TTC549 (cell line): ENCODE results near the gene ZC3H7A.

Source experiments
- FAIRE-seq: peaks from 2 replicates; lab custom pipeline; 2012; peaks lifted over from hg19 to GRCh38; lab: Jason Lieb, UNC

ZC3H7A gene

DNA sequence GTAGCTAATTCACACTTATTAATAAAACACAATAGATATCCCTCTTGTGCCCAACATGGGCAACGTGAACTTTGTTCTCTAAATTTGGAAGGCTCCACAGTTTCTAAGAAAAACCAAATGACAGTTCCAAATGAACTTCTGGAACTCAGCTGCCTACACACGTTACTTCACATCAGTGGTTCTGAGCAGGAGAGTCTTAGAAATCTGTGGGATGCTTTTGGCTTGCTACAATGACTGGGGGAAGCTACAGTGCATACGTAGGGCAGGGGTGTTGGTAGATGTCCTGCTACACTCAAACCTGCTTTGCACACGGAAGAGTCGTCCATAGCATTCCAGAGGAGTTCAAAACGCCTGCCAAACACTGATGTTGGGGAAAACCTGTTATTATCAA lies 62.4 kb downstream of the ZC3H7A start:
- FAIRE-seq, result no peak

DNA sequence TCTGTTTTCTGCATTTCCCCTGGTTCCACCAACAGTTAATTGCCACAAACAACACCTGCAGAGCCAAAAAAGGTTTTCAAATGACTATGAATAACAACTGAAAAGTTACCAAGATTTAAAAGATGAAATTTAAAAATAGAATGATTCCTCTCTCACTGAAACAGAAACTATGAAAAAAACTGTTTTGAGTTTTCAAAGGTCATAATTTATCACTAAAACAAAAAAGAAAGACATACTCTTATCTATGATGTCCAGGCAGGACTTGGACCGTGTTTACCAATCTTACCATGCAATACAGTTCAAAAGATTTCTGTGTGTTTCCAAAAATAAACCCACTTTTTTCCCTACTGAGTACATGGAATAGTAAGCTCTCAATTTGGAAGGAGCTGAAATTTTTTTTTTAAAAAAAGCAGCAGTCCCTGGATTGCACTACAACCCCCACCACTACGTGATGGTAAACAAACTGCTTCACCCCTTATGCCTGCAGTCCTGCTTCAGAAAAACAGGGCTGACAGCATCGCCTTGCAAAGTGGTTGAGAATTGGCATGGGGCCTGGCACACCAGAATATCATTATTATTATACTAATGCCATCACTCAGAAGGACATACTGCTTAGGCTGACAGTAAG lies 62.9 kb downstream of the ZC3H7A start:
- no peak for FAIRE-seq

DNA sequence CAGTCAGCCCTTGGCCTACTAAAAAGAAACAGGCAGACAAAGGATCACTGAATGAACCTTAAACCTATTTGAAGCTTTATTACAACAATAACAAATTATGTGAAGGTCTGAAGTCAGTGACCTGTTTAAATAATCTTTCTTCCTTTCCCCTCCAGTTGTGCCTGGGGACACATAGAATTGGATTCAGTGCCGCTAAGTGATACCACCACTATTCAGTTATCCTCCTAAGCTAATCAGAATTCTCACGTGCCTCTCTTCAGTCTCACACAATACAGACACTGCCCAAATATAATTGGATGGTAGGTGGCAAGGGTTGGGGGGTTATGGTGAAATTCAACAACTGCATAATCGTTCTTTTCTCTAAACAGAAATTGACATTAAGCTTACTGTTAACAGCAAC lies 65.8 kb downstream of the ZC3H7A start:
- no peak for FAIRE-seq

DNA sequence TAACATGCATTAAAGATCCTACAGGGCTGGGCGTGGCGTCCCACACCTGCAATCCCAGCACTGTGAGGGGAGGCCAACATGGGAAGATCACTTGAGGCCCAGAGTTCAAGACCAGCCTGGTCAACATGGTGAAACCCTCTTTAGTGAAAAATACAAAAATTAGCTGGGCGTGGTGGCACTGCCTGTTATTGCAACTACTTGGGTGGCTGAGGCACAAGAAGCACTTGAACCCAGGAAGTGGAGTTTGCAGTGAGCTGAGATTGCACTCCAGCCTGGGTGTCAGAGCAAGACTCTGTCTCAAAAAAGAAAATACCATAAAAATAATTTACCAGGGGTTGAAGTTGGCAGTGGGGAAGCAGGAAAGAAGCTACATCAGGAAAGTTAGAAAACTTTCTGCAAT lies 67.3 kb downstream of the ZC3H7A start:
- FAIRE-seq, result no peak

DNA sequence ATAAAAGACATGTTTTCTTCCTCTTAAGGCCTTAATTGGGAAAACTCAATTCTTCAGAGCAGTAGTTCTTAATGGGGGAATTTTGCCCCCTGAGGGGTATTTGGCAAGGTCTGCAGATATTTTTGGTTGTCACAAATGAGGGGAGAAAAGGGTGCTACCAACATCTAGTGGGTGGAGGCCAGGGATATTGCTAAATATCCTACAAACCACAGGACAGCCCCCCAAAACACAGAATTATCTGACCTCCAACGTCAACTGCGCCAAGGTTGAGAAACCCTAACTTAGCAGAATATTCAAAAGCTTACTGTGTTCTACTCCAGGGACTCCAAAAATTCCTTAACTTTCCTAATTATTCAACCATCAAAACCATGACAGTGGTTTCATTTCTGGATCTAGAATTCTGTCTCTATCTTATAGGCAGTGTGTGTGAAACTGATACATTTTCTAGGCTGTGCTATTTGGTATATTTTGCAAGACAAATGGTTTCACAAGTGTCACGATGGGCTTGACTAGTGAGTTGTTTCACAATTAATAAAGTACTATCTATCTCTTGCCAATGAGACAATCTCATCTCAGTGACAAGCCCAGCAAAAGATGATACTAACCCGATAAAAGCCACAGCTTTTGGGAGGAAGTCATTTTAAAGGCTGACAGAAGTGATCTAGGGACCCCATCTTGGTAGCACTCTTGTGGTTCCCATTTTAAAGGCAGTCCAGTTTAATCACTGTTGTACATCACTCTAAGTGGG lies 69.1 kb downstream of the ZC3H7A start:
- no peak for FAIRE-seq

DNA sequence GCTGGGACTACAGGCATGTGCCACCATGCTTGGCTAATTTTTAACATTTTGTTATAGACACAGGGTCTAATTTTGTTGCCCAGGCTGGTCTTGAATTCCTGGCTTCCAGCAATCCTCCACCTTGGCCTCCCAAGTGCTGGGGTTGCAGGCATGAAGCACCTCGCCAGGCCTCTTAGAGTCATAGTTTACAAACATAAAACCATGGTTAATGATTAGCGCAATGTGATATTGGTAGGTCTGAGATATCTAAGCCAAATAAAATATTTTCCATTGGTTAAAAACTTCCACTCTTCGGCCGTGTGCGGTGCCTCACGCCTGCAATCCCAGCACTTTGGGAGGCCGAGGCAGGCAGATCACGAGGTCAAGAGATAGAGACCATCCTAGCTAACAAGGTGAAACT lies 71.0 kb downstream of the ZC3H7A start:
- FAIRE-seq, result no peak

DNA sequence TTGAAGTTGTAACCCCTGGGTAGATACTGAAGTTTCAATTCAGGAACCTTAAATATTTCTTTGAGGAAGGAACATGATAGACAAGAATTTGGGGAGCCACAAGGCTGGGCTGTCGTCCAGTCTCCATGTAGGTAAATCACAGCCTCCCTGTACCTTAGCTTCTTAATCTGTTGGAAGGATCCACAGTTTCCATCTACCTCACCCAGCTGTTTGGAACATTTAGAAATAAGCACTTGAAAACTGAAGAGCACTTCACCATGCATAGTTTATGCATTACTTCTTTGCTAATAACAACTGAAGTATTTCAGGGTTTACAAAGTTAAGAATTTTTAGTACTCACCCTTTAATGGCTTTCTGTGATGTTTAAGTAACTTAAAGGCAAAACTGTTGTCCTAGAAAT lies 71.6 kb downstream of the ZC3H7A start:
- FAIRE-seq, result no peak

DNA sequence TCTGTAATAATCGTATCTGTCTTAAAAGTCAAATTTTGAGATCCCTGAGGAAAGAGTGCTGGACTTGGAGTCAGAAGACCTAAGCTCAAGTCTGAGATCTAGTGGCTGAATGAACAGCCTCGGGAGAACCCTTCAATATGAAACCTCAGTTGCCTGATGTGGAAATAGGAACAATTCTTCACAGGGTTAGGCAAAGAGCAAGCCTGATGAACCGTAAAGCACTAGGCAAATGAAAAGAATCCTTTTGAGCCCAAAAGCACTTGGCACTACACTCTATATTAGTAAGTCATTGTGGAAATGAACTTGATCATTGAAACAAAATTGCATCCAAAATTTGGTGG lies 74.6 kb downstream of the ZC3H7A start:
- FAIRE-seq, result no peak

DNA sequence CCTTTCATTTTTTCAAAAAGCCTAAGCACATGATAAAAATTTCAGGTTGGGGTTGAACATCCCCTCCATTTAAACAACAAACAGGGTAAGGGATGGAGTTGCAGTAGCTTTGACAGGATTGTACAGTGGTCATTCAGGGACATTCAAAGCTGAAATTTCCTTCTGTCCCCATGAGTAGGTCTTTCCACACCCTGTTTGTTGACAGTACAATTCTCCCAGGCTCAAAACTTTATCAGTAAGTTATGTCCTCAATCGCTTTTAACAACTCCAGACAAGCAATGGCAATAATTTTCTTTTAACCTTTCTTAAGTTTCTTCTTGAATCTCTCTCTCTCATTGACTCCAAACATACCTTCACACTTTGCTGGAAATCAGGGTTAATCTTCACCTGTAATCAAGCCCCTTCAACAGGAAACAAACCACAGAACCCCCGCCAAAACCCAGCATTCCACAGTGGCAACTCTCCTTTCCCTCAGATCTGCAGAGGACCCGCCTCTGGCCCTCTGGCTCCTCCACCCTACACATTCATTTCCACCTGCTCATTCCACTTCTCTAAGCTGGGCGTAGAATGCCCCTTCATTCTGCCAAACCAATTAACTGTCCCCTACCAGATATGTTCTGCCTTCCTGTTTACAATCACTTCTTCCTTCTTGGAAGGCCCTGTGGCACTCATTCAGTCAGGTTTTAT lies 75.1 kb downstream of the ZC3H7A start:
- FAIRE-seq, result no peak

DNA sequence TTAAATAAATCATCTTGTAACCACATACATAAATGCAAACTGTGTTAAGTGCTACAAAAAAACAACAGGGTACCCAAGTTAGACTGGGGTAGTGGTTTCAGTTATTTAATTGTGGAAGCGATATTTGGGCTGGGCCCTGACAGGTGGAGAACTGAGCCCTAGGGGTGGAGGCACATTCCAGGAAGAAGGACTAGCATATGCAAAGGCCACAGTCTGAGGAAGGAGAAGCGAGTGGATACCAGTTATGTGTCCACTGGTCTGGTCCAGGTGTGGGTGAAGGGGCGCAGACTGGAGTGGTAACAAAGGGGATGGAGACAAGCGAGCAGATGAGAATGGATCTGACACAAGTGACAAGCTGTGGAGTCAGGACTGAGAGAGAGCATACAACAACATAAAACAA lies 77.3 kb downstream of the ZC3H7A start:
- FAIRE-seq, result no peak

DNA sequence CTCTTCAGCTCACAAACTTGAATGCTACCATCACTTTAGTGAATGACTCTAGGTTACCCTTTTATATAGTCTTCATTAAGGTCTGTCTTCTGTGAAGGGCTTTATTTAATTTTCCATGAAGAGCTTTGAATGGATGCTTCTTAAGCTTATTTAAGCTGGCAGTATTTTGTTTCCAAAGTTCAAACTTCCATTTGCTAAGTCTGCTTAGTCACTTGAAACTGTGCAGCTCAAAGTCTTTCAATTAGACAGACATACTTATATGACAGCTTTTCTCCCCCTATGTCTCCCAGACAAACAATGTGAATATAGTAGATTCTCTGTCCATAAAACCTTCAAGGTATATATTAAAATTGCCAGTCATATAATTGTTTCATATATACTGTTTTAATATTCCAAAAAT lies 77.9 kb downstream of the ZC3H7A start:
- FAIRE-seq, result no peak

DNA sequence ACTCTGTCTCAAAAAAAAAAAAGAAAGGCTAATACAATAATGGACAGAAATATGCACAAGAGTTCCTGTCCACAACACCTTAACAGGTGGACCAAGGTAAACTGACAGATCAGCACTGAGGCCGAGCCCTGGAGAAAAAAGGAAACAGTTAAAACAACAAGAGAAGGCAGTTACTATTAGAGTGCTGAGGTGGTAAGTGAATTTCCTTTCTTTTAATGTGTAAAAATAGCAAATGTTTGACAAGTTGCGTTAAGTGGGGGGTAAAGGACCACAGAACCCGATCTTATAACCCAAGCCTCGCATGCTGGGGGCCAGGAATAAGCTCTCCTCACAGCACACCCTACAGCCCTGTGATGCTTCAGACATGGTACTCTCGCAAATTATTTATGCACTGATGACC lies 79.2 kb downstream of the ZC3H7A start:
- no peak for FAIRE-seq

DNA sequence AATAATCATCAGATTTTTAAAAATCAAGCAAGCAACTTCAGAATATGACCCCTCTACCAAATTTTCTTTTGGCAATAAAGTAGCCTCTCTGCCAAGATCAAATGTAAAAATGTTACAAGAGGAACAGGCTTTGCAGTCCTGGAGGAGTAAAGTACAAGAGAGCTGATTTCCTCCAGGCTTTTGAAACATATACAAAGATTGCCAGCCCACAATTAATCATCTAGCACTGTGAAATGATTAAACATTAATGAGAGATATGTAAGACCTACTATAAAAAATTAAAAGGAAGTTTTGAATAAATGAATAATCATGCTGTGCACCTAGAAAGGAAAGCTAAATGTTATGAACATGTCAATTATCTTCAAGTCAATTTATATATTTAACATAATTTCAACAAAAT lies 80.7 kb downstream of the ZC3H7A start:
- no peak for FAIRE-seq

DNA sequence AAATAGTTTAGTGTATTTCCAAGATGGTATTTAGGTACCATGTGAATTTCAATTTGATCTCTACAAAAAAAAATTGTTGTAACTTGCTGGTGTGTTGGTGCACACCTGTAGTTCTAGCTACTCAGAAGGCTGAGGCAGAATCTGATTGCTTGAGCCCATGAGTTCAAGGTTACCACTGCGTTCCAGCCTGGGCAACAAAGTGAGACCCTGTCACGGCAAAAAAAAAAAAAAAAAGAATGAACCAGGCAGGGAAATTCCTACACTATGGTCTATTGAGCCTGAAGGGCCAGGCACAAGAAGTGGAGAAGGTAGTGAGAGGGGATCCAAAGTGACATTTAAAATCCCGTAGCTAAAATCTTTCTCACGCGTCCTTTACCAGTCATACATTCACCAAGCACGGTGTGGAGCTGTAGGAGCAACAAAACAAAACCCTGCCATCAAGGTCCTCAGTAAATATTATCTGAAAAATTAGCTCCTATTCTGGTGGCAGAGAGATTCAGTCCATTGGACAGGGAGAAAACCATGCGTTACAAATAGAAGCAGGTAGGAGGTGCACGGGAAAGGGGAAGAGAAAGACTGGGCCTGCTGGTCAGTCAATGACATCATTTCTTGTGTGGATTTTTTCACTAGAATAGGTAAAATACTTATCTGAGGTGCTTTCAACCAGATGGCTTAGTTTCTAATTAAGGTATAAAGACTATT lies 81.7 kb downstream of the ZC3H7A start:
- no peak for FAIRE-seq

DNA sequence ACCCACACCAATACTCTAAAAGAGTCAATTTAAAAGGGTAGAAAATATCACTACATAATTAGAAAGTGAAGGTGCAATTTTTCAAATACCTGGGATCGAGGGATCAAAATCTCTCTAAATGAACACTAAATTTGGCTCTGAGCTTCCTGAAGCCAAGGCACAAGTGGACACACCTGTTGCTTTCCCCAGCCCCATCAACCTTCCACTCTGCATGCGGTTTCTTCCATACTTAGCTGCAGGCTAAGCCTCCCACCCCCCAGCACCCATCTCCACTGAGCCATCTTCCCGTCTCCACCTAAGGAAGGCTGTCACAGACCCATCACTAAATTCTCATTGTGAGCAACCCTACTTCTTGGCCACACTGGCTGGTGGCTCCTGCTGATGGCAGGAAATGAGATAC lies 84.9 kb downstream of the ZC3H7A start:
- FAIRE-seq, result no peak

DNA sequence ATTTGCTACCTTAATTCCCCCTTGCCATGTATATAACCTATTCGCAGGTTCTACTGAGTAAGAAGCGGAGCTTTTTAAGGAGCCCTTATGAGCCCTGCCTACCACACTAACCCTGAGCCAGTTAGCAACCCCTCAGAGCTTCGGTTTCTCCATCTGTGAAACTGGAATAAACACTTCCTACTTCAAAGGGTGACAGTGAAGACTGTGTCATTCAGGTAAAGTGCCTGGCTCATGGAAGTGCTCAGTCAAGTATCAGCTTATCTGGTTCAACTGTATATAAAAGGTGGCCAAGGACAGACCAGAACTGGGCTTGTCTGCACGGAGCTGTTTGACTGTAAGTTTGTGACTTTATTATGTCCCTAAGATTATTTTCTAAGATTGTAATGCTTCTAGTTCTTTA lies 85.4 kb downstream of the ZC3H7A start:
- FAIRE-seq, result no peak

DNA sequence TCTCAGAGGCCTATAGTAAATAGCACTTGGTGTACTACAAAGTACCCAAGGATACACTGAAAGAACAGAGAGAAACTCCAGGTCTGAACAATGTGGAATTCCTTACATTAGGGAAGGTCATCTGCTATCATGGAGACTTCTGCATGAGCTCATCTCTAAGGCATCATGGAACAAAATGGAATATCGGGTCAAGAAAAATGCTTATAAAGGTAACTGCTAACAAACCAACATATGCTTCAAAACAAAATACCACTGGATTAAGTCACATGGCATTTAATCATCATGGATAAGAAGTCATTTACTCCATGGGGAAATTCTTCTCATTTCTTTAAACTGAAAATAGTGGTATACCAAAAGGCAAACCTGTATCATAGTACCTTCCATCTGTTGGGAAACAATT lies 88.6 kb downstream of the ZC3H7A start:
- FAIRE-seq, result no peak

DNA sequence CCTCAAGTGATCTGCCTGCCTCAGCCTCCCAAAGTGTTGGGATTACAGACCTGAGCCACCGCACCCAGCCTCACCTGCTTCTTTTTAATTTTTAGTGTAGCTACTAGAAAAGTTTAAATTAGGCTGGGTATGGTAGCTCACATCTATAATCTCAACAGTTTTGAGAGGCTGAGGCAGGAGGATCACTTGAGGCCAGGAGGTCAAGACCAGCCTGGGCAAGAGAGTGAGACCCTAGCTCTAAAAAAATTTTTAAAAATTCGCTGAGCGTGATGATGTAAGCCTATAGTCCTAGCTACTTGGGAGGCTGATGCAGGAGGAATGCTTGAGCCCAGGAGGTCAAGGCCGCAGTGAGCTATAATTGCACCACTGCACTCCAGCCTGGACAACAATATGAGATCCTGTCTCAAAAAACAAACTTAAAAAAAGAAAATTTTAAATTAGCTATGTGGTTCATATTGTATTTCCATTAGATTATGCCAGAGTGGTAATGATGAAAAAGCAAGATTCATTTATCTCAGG lies 89.3 kb downstream of the ZC3H7A start:
- no peak for FAIRE-seq

DNA sequence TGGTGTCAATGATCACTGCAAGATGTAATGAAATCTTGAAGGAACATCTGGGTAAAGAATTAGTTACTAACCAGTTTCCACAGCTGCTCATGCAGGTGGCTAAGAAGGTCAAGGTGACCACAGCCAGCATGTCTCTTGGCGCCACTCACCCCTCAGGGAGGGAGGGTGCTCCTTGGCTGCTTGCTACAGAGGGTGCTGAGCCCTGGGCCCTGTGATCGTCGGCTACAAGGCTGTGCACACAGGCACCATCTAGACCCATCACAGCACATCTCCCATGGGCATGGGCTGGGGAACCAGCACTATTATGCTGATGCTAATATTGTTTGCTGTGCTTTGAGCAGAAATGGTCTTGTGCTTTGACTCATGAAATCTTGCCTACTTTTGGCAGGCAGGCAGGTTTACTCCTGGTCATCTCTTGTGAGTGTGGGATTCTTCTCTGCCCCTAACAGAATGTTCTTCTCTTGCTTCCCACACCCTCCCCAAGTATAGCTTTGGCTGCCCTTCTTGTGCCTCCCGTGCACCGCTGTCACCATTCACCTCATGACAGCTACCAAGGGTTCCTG lies 90.8 kb downstream of the ZC3H7A start:
- FAIRE-seq, result no peak

DNA sequence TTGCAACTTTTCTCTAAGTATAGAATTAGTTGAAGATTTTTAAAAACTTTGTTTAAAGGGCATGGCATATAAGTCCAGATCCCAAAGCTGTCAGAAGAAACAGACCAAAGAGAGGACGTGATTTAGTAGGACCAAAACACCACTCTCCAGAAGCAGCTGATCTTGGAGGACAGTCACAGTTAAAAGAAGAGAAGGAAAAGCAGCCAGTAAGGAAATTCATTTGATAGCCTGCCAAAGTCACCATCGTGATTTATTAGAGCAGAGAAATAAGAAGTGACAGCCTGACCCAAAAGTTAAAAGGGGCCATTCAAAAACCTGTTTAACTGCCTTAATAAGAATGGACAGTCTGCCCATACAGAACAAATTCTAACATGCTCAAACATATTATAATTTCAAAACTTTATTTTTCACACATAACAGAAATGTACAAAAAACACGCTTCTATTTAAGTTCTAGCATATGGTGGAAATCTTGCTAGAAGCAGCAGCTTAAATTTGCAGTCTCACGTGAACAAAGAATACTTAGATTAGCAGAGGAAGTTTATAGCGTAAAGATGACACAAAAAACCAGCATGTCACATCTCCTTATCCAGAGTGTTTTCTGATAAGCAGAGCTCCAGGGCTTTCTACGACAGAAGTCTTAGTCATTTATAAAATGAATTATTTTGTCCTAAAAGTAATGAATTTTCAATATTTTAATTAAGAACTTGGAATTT lies 91.6 kb downstream of the ZC3H7A start:
- no peak for FAIRE-seq
